HG02623 (cell line): ENCODE measurements around the gene AKT1.
A peak's percentile ranks its signal among the peaks of the same experiment; 100 is the strongest.
"Not testable (repeated sequence)": the region's sequence is repeated elsewhere in the genome, so short reads cannot be mapped to it uniquely, and the experiment has no call there.

Source experiments
- ATAC-seq: cut with Tn5 transposase; IDR thresholded peaks from one replicate; pipeline ENCODE4 v1.9.1; 2021; ENCODE audit warnings: moderate library complexity; ENCODE audit not compliant: unreplicated experiment

AKT1 gene

DNA sequence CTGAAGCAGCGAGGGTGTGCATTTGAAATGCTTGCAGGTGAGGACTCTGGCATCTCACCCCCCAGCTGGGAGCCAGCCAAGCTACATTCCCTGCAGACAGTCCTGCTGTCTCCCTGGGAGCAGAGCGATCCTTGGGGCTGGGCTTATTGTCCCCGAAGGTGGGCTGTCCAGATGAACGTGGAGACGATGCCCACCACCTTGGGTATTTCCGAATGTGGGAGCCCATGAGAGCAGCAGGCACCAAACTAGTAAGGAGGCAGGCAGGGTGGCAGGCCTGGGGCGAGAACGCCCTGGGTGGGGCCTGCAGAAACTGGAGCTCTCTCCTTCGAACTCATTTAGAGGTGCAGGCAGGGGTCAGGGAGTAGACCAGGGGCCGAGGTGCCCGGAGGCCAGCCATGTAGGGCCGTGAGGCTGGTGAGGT, 23.8 kb upstream of the AKT1 start:
- no peak for ATAC-seq

GRCh38 chr14:104818714-104819161, 23.2 kb upstream of the AKT1 start:
- ATAC-seq = no peak

DNA sequence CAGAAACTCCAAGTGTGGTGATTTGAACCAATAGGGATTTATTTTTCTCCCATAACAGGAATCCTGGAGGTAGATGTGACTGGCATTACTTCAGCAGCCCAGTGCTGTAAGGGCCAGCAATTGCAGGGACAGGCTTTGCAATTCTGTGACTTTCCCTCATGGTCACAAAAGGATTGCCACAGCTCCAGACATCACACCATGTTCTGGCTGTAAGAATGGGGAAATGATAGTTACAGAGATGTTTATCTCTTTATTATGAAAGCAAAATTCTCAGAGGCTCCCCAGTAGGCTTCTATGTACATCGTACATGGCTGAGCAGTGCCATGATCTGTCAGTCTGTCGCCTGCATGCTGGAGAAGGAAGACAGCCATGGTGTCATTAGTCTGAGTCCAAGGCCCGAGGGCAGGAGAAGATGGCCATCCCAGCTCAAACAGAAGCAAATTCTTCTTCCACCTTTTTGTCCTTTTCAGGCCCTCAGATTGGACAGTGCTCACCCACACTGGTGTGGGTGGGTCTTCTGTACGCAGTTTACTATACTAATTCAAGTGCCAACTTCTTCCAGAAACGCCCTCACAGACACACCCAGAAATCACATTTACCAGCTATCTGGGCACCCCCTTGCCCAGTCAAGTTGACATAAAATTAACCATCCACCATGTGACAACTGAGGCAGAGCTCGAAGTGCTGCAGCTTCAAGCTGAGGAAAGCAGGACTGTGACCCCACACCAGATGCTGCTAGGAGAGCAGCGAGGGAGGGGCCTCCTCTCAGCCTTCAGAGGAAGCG, 22.6 kb upstream of the AKT1 start:
- ATAC-seq = no peak

DNA sequence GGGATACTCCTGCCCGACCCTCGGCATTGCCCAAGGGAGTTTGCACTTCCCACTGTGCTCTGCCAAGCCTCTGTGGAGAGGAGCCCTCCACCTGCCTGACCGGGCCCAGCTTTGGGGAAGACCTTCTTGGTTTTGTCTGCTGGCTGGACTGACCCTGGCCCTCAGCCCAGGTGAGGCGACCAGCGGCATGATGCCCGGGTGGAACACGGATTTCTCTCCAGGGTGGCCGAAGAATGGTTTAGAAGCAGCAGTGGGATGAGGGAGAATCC, 21.0 kb upstream of the AKT1 start:
- no peak for ATAC-seq

DNA sequence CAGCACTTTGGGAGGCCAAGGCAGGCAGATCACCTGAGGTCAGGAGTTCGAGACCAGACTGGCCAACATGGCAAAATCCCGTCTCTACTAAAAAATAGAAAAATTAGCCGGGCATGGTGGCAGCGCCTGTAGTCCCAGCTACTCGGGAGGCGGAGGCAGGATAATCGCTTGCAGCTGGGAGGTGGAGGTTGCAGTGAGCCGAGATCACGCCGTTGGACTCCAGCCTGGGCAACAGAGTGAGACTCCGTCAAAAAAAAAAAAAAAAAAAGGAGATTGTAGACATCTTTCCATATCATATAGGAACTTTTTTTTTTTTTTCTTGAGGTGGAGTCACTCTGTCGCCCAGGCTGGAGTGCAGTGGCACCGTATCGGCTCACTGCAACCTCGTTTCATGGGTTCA, 19.2 kb upstream of the AKT1 start:
- ATAC-seq = not testable (repeated sequence)

- ATAC-seq = no peak
These were observed 17.7 kb upstream of the AKT1 start for GRCh38 chr14:104813286-104813685.

- no peak for ATAC-seq
These were observed 14.8 kb upstream of the AKT1 start for GRCh38 chr14:104810316-104810715.

DNA sequence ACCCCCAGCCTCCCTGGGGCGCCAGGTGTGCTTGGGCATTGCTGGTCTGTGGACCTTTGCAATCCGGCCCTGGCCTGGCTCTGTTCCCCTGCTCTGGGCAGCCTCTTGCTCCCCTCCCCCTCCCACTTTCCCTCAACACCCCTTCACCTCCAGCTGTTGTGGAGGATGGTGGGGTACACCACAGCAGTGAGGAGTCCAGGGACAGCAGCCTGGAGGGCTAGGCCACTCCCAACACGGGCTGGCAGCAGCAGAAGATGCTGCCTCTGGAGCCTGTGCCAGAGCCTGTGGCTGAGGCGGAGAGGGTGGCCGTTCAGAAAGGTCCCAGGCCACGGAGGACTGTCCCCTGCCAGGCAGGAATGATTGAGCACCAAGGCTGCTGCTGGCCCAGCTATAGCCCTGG, 12.9 kb upstream of the AKT1 start:
- ATAC-seq = no peak

DNA sequence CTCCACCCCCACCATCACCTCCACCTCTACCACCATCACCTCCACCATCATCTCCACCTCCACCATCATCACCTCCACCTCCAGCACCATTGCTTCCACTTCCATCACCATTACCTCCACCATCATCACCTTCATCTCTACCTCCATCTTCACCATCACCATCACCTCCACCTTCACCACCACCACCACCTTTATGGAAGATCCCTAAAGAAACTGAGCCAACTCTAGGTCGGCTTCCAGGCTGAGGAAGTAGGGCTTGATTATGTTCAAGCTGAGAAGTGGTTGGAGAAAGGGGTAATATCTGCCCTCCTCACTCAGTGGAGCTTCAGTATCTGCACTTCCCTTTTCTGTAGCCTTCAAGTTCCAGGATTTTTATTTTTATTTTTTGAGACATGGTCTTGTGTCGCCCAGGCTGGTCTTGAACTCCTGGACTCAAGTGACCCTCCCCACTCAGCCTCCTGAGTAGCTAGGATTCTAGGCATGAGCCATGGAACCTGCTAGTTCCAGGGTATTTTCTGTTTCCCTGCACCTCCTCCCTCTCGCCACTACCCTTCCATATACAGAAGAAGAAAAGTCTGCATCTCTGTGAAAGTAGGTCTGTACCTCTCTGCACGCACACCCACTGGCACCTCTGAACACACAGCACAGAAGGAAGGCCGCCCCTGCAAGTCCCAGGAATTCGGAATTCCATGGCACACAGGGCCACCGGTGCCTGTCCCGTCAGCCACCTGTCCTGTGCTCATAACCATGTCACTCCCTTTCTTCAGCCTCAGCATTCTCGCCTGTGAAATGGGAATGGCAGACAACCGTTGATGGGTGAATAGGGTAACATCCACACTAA, 11.3 kb upstream of the AKT1 start:
- no peak for ATAC-seq

DNA sequence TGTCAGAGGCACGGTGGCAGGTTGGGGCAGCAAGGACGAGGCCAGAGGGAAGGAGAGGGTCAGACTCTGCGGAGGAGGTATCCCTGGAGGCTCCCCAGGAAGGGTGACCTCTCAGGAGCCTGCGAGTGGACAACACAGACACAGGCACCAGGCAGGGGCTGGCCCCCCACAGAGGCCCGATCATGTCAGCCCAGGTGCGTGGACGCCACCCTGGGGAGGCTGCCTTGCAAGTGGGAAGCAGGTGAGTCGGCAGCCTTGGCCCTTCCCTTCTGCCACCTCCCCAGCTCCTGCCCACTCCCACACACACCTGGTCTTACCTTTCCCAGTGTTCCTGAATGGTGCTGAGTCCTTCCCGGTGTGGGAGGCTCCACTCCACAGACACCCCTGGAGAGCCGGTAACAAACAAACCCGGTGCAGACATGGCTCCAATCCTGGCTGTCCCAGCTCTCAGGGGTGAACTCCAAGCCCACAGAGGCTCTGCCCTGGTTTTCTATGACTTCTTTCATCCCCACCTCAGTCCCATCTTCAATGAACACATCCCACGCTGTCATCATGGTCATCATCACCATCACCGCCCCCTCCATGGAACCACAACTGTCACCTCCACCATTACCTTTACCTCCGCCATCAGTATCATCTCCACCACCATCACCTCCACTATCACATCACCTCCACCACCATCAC, 10.5 kb upstream of the AKT1 start:
- ATAC-seq = no peak

DNA sequence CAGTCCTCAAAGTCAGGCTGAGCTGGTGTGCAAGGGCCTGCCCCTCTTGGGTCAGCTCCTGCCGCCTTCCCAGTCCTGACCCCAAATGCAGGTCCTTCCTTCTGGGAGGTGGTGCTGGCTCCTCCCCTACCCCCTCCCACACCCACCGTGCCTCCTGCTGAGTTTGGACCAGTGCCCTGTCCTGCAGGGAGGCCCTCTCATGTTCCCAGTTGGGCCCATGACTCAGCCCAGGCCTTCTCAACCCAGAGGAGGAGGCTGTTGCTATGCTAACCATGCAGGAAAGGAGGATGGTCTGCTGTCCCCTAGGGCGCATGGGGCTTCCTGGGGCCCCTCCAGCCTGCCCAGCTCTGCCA, 9.8 kb upstream of the AKT1 start:
- no peak for ATAC-seq

DNA sequence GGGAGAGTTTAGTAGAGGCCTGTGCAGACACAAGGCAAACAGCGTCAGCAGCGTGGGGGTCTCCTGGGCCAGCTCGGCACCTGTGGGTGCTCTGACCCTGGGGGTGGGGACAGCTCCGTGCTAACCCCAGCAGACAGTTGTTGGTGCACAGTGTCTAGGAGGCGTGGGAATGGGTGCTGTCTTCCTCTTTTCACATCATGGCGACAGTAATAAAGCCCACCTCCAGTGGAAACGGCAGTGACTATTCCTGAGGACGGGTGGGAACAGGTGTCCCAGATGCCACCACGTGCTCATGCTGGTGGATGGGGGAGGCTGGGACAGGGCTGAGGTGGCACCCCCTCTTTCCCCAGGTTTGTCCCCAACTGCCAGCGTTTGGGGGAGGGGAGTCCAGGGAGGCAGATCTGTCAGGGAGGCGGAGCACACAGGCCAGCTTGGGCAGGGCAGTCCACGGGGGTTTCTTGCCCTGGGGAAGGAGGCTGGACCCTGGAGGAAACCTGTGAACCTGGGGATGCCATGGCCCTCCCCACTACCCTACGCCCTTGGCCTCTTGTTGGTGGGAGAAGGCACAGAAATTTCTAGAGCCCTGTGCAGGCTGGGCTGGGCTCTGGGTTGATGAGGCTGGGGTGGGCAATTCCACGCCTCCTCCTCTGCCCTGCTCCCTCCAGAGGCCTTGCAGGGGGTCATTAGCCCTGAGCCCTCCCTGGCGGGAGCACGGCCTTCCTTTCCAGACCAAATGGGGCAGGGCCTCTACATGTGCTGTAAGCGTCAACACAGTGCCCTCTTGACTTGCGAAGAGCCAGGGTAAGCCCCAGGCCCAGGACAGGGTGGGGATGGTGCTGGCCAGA, 9.2 kb upstream of the AKT1 start:
- ATAC-seq = no peak

GRCh38 chr14:104803912-104804410, 8.4 kb upstream of the AKT1 start:
- no peak for ATAC-seq

DNA sequence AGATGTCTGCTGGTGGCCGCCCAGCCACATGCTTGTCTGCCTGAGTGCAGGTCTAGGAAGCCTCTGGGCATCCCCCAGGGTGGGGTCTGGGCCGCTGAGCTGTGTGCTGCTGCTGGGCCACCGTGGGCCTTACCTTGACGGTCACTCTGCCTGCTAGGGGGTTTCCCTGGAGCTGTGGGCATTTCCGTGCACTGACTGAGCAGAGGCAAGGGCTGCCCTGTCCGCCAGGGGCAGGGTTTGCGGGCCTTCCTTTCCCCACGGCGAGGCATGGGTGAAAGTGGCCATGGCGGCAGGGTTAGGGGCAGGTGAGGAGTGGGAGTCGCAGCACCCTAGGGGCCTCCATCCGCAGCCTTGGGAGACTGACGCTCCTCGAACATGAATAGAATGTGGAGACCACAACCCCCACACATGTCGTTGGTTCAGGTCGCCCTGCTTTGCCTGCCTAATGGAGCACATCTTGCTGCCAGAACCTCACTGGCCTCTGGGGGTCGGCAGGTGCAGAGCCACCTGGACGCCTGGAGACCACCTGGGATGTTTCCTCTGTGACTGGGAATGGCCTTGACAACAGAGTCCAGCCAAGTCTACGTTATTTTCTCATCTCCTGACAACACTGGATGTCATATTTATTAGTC, 7.8 kb upstream of the AKT1 start:
- no peak for ATAC-seq

- no peak for ATAC-seq
These were observed 7.0 kb upstream of the AKT1 start for GRCh38 chr14:104802394-104803184.

GRCh38 chr14:104801520-104802393, 6.2 kb upstream of the AKT1 start:
- no peak for ATAC-seq

GRCh38 chr14:104800771-104801519, 5.4 kb upstream of the AKT1 start, which contains the start of gene ZBTB42:
Gene ZBTB42 (plus strand): TSS chr14:104801101. CDS start chr14:104801198, 97 bp downstream.
- peak; percentile 35 for ATAC-seq
